HEK293 (cell line): ENCODE data around the gene MYO7B.

ENCODE experiments used
- SP3 ChIP-seq: fragments of 450-650 bp; formaldehyde crosslinking; IDR thresholded peaks from 2 replicates; pipeline ENCODE4 v1.5.1; 2016; ENCODE audit warnings: missing biosample characterization, missing genetic modification characterization
- ZBTB1 ChIP-seq: fragments of 450-650 bp; formaldehyde crosslinking; IDR thresholded peaks from 2 replicates; pipeline ENCODE4 v1.5.1; 2016; ENCODE audit warnings: missing biosample characterization, missing genetic modification characterization
- ZBTB20 ChIP-seq: fragments of 450-650 bp; formaldehyde crosslinking; IDR thresholded peaks from 2 replicates; pipeline ENCODE4 v1.5.1; 2016; ENCODE audit warnings: missing biosample characterization, missing genetic modification characterization
- ZBTB7A ChIP-seq: fragments of 450-650 bp; formaldehyde crosslinking; IDR thresholded peaks from 2 replicates; pipeline ENCODE4 v1.5.1; 2016; ENCODE audit warnings: low read depth, missing biosample characterization, missing genetic modification characterization
- ZNF140 ChIP-seq: fragments of 450-650 bp; formaldehyde crosslinking; IDR thresholded peaks from 2 replicates; pipeline ENCODE4 v1.5.1; 2016; ENCODE audit warnings: missing biosample characterization, missing genetic modification characterization
- ZNF274 ChIP-seq, 2 experiments: fragments of 200-500 bp in 1 of 2; fragments of 450-650 bp in 1 of 2; sonication (Bioruptor generic) in 1 of 2; formaldehyde crosslinking in 1 of 2; IDR thresholded peaks; 2 replicates each; pipeline versions ENCODE4 v1.5.1 to v1.6.1; 2014 to 2016; ENCODE audit warnings: borderline replicate concordance in 1 of 2, inconsistent platforms in 1 of 2, low read length in 1 of 2, missing biosample characterization in 1 of 2, missing genetic modification characterization in 1 of 2
- ZNF324 ChIP-seq: fragments of 450-650 bp; formaldehyde crosslinking; IDR thresholded peaks from 2 replicates; pipeline ENCODE4 v1.5.1; 2016; ENCODE audit warnings: missing biosample characterization, missing genetic modification characterization
- ZNF473 ChIP-seq: fragments of 450-650 bp; formaldehyde crosslinking; IDR thresholded peaks from 2 replicates; pipeline ENCODE4 v1.5.1; 2017; ENCODE audit warnings: missing biosample characterization, missing genetic modification characterization
- ZNF555 ChIP-seq: fragments of 450-650 bp; formaldehyde crosslinking; conservative IDR thresholded peaks from 2 replicates; pipeline ENCODE4 v1.5.1; 2017; ENCODE audit warnings: missing biosample characterization, mild to moderate bottlenecking, missing genetic modification characterization, inconsistent platforms
- TF ChIP-seq, protein P1 (sequence below): fragments of 450-650 bp; formaldehyde crosslinking; IDR thresholded peaks from 2 replicates; pipeline ENCODE4 v1.5.1; 2016; ENCODE audit warnings: missing biosample characterization, missing genetic modification characterization
- TF ChIP-seq, protein P2 (sequence below): fragments of 450-650 bp; IDR thresholded peaks from 2 replicates; pipeline ENCODE4 v1.5.1; 2018; ENCODE audit warnings: missing biosample characterization, mild to moderate bottlenecking, missing genetic modification characterization
- TF ChIP-seq, protein P3 (sequence below): fragments of 450-650 bp; formaldehyde crosslinking; IDR thresholded peaks from 2 replicates; pipeline ENCODE4 v1.5.1; 2017; ENCODE audit warnings: missing biosample characterization, mild to moderate bottlenecking, missing genetic modification characterization, moderate library complexity

DNA sequence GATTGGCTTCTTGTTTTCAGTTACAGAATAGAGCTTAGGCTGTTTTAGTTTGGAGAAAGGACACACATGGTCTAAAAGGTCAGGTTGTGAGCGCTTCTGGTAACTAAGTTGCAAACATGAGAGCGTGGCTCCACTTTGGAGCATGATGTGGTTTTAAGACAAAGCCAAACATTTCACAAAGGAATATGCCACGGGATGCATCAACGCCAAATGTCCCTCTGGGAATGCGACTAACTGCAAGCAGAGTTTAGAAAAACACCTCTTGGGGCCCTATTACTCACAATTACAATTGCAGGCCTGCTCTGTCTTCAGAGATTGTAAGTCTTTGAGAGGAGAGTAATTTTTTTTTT is 25.4 kb downstream of the MYO7B start:
- TF ChIP-seq, protein P1, sequence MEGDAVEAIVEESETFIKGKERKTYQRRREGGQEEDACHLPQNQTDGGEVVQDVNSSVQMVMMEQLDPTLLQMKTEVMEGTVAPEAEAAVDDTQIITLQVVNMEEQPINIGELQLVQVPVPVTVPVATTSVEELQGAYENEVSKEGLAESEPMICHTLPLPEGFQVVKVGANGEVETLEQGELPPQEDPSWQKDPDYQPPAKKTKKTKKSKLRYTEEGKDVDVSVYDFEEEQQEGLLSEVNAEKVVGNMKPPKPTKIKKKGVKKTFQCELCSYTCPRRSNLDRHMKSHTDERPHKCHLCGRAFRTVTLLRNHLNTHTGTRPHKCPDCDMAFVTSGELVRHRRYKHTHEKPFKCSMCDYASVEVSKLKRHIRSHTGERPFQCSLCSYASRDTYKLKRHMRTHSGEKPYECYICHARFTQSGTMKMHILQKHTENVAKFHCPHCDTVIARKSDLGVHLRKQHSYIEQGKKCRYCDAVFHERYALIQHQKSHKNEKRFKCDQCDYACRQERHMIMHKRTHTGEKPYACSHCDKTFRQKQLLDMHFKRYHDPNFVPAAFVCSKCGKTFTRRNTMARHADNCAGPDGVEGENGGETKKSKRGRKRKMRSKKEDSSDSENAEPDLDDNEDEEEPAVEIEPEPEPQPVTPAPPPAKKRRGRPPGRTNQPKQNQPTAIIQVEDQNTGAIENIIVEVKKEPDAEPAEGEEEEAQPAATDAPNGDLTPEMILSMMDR (tag by site-specific recombination), result no peak
- TF ChIP-seq ZNF324 (tag by site-specific recombination), result no peak
- no peak for TF ChIP-seq ZBTB7A
- no peak for TF ChIP-seq ZNF274 (IDR thresholded peaks at IDR 0.05; ENCODE audit: low read length)
- TF ChIP-seq ZNF274 (tag by site-specific recombination; IDR thresholded peaks at IDR 0.05; ENCODE audit: borderline replicate concordance), result no peak
- TF ChIP-seq SP3 (tag by site-specific recombination), result no peak
- no peak for TF ChIP-seq ZNF473
- no peak for TF ChIP-seq ZNF140
- TF ChIP-seq, protein P2, sequence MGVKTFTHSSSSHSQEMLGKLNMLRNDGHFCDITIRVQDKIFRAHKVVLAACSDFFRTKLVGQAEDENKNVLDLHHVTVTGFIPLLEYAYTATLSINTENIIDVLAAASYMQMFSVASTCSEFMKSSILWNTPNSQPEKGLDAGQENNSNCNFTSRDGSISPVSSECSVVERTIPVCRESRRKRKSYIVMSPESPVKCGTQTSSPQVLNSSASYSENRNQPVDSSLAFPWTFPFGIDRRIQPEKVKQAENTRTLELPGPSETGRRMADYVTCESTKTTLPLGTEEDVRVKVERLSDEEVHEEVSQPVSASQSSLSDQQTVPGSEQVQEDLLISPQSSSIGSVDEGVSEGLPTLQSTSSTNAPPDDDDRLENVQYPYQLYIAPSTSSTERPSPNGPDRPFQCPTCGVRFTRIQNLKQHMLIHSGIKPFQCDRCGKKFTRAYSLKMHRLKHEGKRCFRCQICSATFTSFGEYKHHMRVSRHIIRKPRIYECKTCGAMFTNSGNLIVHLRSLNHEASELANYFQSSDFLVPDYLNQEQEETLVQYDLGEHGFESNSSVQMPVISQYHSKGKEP (tag by site-specific recombination), result no peak
- TF ChIP-seq ZNF555 (tag by site-specific recombination), result no peak
- no peak for TF ChIP-seq ZBTB1 (tag by site-specific recombination)
- no peak for TF ChIP-seq ZBTB20 (tag by site-specific recombination)
- TF ChIP-seq, protein P3, sequence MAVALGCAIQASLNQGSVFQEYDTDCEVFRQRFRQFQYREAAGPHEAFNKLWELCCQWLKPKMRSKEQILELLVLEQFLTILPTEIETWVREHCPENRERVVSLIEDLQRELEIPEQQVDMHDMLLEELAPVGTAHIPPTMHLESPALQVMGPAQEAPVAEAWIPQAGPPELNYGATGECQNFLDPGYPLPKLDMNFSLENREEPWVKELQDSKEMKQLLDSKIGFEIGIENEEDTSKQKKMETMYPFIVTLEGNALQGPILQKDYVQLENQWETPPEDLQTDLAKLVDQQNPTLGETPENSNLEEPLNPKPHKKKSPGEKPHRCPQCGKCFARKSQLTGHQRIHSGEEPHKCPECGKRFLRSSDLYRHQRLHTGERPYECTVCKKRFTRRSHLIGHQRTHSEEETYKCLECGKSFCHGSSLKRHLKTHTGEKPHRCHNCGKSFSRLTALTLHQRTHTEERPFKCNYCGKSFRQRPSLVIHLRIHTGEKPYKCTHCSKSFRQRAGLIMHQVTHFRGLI, result no peak
